Nephron (organoid): ENCODE data around the gene RASD1.

Experiments
- H3K27ac Mint-ChIP-seq, 3 experiments: 2 replicates each; pipeline ENCODE4 v1.8.0; 2020; ENCODE audit warnings: mixed read lengths in 3 of 3, mild to moderate bottlenecking in 2 of 3, moderate library complexity in 1 of 3
- H3K27me3 Mint-ChIP-seq: 2 replicates; pipeline ENCODE4 v1.8.0; 2021; ENCODE audit warnings: low read depth, mild to moderate bottlenecking, moderate library complexity, mixed read lengths
- H3K36me3 Mint-ChIP-seq: 2 replicates; pipeline ENCODE4 v1.8.0; 2020; ENCODE audit warnings: low read depth, mixed read lengths
- H3K4me1 Mint-ChIP-seq: 2 replicates; pipeline ENCODE4 v1.8.0; 2020; ENCODE audit warnings: mixed read lengths
- H3K4me3 Mint-ChIP-seq, 3 experiments: 2 replicates each; pipeline ENCODE4 v1.8.0; 2020; ENCODE audit warnings: mild to moderate bottlenecking in 3 of 3, mixed read lengths in 3 of 3, moderate library complexity in 2 of 3
- H3K9me3 Mint-ChIP-seq: 2 replicates; pipeline ENCODE4 v1.8.0; 2020; ENCODE audit warnings: mixed read lengths
- TF ChIP-seq, protein P1 (sequence below), 3 experiments: fragments of 200-600 bp; sonication (generic); IDR thresholded peaks; one replicate each; pipeline ENCODE4 v1.5.0; 2021; ENCODE audit warnings: antibody characterized with exemption in 3 of 3; ENCODE audit not compliant: unreplicated experiment in 3 of 3

The RASD1 gene

DNA sequence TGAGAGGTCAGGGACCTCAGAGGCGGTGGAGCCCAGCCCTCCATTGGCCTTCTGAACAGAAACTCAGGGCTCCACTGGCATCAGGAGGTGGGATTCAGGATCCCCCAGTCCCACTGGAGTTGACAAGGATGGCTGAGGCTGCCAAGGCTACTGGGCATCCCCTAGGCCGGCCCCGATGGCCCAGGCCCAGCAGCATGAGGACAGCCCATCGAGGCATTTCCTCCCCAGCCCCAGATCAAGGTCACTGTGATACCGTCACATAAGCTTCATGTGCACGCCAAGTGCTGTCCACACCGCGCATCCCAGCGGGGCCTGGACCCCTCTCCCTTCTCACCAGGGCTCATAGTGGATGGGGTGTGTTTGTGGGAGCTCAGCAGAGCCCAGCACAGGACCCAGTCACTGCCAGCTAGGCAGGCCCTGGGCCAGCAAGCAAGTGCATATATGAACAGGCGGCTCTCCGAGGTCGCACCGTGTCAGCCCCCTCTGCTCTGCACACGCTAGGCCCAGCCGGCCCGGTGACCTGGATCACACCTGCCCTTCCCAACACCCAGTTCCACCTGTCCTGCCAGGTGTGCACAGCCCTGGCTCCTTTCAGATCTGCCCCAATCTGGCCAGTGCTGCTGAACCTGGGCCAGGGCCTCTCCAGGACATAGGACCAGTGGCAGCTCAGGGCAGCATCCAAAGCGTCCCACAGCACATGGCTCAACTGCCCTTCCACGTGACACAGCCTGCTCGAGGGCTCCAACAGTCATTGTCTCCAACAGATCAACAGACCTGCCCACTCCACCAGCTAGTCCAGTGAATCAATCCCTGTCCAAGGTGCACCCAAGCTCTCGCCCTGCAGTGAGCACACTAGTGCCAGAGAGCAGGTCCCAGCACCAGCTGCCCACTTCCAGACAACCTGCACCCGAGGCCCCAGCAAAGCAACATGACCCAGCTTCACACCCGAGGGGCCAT is 32.8 kb upstream of the RASD1 start:
- Mint-ChIP-seq H3K9me3 (peaks cover 3% of the 10 kb centered on the region), H3K4me3 (no peak overlapping the region), H3K27me3 (no peaks in the 10 kb centered on the region), H3K36me3 (no peaks in the 10 kb centered on the region), H3K27ac (no peak overlapping the region), H3K4me1 (peaks cover 21% of the 10 kb centered on the region)
- TF ChIP-seq, protein P1, sequence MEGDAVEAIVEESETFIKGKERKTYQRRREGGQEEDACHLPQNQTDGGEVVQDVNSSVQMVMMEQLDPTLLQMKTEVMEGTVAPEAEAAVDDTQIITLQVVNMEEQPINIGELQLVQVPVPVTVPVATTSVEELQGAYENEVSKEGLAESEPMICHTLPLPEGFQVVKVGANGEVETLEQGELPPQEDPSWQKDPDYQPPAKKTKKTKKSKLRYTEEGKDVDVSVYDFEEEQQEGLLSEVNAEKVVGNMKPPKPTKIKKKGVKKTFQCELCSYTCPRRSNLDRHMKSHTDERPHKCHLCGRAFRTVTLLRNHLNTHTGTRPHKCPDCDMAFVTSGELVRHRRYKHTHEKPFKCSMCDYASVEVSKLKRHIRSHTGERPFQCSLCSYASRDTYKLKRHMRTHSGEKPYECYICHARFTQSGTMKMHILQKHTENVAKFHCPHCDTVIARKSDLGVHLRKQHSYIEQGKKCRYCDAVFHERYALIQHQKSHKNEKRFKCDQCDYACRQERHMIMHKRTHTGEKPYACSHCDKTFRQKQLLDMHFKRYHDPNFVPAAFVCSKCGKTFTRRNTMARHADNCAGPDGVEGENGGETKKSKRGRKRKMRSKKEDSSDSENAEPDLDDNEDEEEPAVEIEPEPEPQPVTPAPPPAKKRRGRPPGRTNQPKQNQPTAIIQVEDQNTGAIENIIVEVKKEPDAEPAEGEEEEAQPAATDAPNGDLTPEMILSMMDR (IDR thresholded peaks at IDR 0.05; ENCODE audit: unreplicated experiment in 3 of 3): no peak

DNA sequence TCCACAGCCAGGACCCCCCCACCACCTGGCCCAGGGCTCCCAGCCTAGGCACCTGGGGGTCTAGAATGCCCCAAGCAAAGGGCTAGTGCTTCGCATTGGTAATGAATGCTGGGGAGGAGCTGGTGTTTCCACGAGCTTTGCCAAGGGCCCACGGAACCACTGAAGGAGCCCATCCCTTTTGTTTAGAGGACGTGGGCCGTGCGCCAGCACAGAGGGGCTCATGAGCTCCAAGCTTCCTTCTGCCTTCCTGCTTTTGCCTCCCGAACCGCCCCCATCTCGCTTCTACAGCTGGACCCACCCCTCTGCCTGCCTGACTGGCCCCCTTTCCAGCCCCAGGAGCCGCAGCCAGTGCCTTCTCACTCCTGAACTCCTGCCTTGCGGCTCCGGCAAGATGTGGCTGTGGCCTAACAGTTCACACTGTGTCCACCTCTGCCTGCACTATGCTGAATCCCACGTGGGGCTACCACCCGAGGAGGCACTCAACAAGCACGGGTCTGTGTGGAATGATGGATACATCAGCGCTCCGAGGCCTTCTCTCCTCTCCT is 31.8 kb upstream of the RASD1 start:
- Mint-ChIP-seq H3K9me3 (peaks cover 3% of the 10 kb centered on the region), H3K4me3 (no peak overlapping the region), H3K27me3 (no peaks in the 10 kb centered on the region), H3K27ac (no peak overlapping the region), H3K36me3 (no peaks in the 10 kb centered on the region), H3K4me1 (peaks cover 29% of the 10 kb centered on the region)
- TF ChIP-seq, protein P1 (IDR thresholded peaks at IDR 0.05; ENCODE audit: unreplicated experiment in 3 of 3): no peak

DNA sequence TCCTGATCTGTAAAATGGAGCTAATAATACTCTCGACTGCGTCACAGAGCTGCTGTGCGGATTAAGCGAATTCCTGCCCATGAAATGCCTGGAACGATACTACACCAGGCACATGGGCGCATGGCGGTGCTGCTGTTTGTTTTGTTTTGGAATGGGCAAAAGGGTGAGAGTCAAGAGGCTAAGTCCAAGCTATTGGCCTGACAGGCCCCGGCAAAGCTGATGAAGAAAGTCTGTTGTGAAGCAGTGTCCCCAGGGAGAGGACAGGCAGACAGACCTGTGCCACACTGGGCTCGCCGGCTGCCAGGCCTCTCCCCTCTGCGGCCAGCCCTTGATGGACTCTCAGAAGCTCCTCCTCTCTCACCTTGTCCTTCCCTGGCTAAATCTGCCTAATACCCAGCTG is 31.3 kb upstream of the RASD1 start:
- no peak overlapping the region for H3K4me3 Mint-ChIP-seq
- peaks cover 3% of the 10 kb centered on the region for H3K9me3 Mint-ChIP-seq
- H3K4me1 Mint-ChIP-seq: peaks cover 34% of the 10 kb centered on the region
- no peaks in the 10 kb centered on the region for H3K27me3 Mint-ChIP-seq
- TF ChIP-seq, protein P1 (IDR thresholded peaks at IDR 0.05; ENCODE audit: unreplicated experiment in 3 of 3): no peak
- no peaks in the 10 kb centered on the region for H3K36me3 Mint-ChIP-seq
- no peak overlapping the region for H3K27ac Mint-ChIP-seq

DNA sequence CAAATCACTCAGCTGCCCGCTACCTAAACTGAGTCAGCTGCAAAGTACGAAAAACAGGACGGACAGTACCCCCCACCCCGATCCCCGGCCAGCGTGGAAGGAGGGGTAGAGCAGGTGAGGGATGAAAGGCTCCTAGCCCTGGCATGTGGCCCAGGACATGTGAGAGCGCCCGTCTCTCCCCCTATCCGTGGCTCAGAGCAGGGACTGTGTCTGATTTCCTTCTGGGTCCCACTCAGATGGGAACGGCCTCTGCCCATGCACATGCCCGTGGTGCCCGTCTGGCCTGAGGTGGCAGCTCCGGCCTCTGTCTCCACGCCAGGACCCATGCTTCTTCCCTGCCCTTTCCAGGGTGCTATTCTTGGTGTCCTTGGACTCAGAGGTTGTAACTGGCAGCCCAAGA is 30.2 kb upstream of the RASD1 start:
- peak overlapping the region in 2 of 3 experiments; percentile 57 to 82 for H3K27ac Mint-ChIP-seq
- H3K4me3 Mint-ChIP-seq: no peak overlapping the region
- TF ChIP-seq, protein P1 (IDR thresholded peaks at IDR 0.05; ENCODE audit: unreplicated experiment in 3 of 3): no peak
- no peaks in the 10 kb centered on the region for H3K9me3 Mint-ChIP-seq
- H3K36me3 Mint-ChIP-seq: no peaks in the 10 kb centered on the region
- H3K27me3 Mint-ChIP-seq: no peaks in the 10 kb centered on the region
- peaks cover 40% of the 10 kb centered on the region for H3K4me1 Mint-ChIP-seq

DNA sequence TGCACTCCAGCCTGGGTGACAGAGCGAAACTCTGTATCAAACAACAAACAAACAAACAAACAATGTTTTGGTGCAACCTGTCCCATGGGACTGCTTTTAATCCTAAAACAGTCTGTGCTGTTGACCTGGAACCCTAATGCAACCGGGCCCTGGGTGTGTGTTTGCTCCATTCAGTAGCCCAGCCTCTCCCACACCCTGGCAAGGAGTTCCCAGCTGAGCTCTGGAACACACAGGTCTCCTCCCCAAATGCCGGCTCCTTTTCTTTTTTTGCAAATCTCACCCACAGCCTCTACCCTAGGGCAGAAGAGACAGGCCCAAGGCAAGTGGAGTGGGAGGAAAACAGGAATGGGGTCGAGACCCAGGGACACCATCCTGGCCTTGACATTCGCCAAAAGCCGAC is 29.8 kb upstream of the RASD1 start:
- Mint-ChIP-seq H3K27ac (no peak overlapping the region), H3K4me3 (no peak overlapping the region), H3K9me3 (no peaks in the 10 kb centered on the region), H3K36me3 (no peaks in the 10 kb centered on the region), H3K27me3 (no peaks in the 10 kb centered on the region), H3K4me1 (peaks cover 40% of the 10 kb centered on the region)
- TF ChIP-seq, protein P1 (IDR thresholded peaks at IDR 0.05; ENCODE audit: unreplicated experiment in 3 of 3): no peak
